Natural killer cell treated with Interleukin-12 subunit alpha and Interleukin-12 subunit beta and Interleukin-15 and Interleukin-18, amount 100 ng/mL, for 72 hours (primary cell): ENCODE measurements around the gene MLN. TPM values are rescaled to one million over a fixed set of nuclear protein-coding genes. Genes with fewer than 3 reads are reported as not detected.
A peak's percentile ranks its signal among the peaks of the same experiment; 100 is the strongest.

Source experiments
- ATAC-seq, 2 donors: fragments of 150-1000 bp; cut with Tn5 transposase in 1 of 2; sonication (Bioruptor Pico), chemical (Tn5 transposase) in 1 of 2; 2 replicates each; pipeline ENCODE4 v1.10.0; 2021
- DNase-seq: peaks from one replicate; pipeline ENCODE4 v3.0.0; 2022; ENCODE audit warnings: low spot score
- H3K27ac Mint-ChIP-seq, 2 donors: 1 replicate in 1 of 2; 2 replicates in 1 of 2; pipeline ENCODE4 v1.8.0; 2022; ENCODE audit warnings: mixed read lengths in 2 of 2, mild to moderate bottlenecking in 1 of 2, moderate library complexity in 1 of 2
- H3K27me3 Mint-ChIP-seq, 2 donors: 1 replicate in 1 of 2; 2 replicates in 1 of 2; pipeline ENCODE4 v1.8.0; 2022; ENCODE audit warnings: mixed read lengths in 2 of 2
- H3K36me3 Mint-ChIP-seq: one replicate; pipeline ENCODE4 v1.8.0; 2022; ENCODE audit warnings: mixed read lengths
- H3K4me1 Mint-ChIP-seq, 2 donors: 1 replicate in 1 of 2; 2 replicates in 1 of 2; pipeline ENCODE4 v1.8.0; 2022; ENCODE audit warnings: low read depth in 2 of 2, mixed read lengths in 2 of 2, mild to moderate bottlenecking in 1 of 2
- H3K4me3 Mint-ChIP-seq: one replicate; pipeline ENCODE4 v1.8.0; 2022; ENCODE audit warnings: mixed read lengths
- H3K9me3 Mint-ChIP-seq: 2 replicates; pipeline ENCODE4 v1.8.0; 2022; ENCODE audit warnings: mixed read lengths
- total RNA-seq, 2 donors: library from RNA; stranded (reverse); gene quantifications; one replicate each; pipeline ENCODE4 v1.2.3, GENCODE V29; 2022

MLN gene
- total RNA-seq, 2 donors from 2014 or later: not detected

GRCh38 chr6:33761922-33762629, 41.7 kb downstream of the MLN start:
- Mint-ChIP-seq H3K9me3 (no peaks in the 10 kb centered on the region), H3K27me3 (peaks cover 9 to 12% of the 10 kb centered on the region in 2 donors), H3K4me1 (no peaks in the 10 kb centered on the region), H3K36me3 (no peaks in the 10 kb centered on the region), H3K27ac (no peak overlapping the region), H3K4me3 (no peak overlapping the region)
- peak; percentile 17 to 47 for ATAC-seq
- DNase-seq: no peak

DNA sequence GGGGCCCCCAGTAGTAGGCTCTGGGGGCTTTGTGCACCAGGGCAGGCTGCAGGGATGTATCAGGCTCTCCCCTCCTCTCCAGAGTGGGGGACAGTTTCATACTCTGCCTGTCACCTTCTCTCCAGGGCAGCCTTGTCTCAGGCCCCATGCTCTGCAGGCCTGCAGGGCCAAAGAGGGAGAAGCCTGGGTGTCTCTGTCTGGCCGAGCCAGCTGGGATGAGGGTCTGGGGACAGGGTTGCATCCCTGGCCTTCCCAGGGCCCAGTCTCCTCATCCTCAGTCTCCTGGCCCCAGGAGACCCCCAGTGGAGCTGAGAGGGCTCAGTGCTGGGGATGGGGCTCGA, 42.3 kb downstream of the MLN start:
- Mint-ChIP-seq H3K36me3 (no peaks in the 10 kb centered on the region), H3K9me3 (no peaks in the 10 kb centered on the region), H3K27ac (no peak overlapping the region), H3K4me1 (no peaks in the 10 kb centered on the region), H3K4me3 (no peak overlapping the region), H3K27me3 (peaks cover 9 to 10% of the 10 kb centered on the region in 2 donors)
- DNase-seq (no peak), ATAC-seq (no peak)

GRCh38 chr6:33759887-33760629, 43.7 kb downstream of the MLN start:
- Mint-ChIP-seq H3K4me1 (no peaks in the 10 kb centered on the region), H3K27ac (no peak overlapping the region), H3K27me3 (peaks cover 0 to 9% of the 10 kb centered on the region in 2 donors), H3K36me3 (no peaks in the 10 kb centered on the region), H3K4me3 (no peak overlapping the region), H3K9me3 (no peaks in the 10 kb centered on the region)
- ATAC-seq (no peak), DNase-seq (no peak)

DNA sequence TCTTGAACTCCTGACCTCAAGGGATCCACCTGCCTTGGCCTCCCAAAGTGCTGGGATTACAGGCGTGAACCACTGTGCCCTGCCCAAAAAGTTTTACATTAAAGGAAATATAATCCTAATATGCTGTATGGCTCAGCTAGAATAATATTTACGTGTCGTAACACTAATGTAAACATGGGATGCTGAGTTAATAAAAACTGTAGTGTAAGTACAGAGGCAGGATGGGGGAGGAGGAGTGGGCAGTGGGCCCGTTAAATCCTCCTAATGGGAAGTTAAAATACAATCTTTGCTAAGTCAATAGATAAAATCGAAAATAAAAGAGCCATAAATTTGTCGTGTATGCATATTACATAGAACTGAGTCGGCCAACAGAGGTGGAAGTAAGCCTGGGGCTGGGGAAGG, 45.0 kb downstream of the MLN start:
- Mint-ChIP-seq H3K27ac (no peak overlapping the region), H3K36me3 (no peaks in the 10 kb centered on the region), H3K4me3 (no peak overlapping the region), H3K9me3 (no peaks in the 10 kb centered on the region), H3K4me1 (no peaks in the 10 kb centered on the region), H3K27me3 (peaks cover 0 to 9% of the 10 kb centered on the region in 2 donors)
- ATAC-seq (no peak), DNase-seq (no peak)

- H3K27ac Mint-ChIP-seq: no peak overlapping the region
- no peak for ATAC-seq
- no peak for DNase-seq
- H3K4me1 Mint-ChIP-seq: no peaks in the 10 kb centered on the region
- no peaks in the 10 kb centered on the region for H3K36me3 Mint-ChIP-seq
- no peak overlapping the region for H3K4me3 Mint-ChIP-seq
- no peaks in the 10 kb centered on the region for H3K9me3 Mint-ChIP-seq
- H3K27me3 Mint-ChIP-seq: peaks cover 0 to 9% of the 10 kb centered on the region in 2 donors
Observed at GRCh38 chr6:33757906-33758305, 45.9 kb downstream of the MLN start.

DNA sequence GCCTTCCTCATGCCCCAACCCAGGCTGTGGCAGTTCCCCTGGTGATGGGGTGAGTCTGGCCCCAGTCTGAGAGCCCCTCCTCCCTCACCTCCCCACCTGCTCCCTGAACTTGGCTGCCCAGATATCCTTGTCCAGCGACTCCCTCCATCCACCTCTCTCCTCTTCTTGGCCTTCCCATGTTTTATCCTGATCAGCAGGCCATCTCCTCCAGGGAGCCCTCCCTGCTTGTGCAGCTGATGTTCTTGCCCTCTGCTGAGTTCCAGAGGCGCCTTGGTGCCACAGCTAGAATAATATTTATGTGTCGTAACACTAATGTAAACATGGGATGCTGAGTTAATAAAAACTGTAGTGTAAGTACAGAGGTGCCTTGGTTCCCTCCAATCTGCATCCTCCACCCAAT, 46.7 kb downstream of the MLN start:
- no peak overlapping the region for H3K27ac Mint-ChIP-seq
- ATAC-seq: no peak

DNA sequence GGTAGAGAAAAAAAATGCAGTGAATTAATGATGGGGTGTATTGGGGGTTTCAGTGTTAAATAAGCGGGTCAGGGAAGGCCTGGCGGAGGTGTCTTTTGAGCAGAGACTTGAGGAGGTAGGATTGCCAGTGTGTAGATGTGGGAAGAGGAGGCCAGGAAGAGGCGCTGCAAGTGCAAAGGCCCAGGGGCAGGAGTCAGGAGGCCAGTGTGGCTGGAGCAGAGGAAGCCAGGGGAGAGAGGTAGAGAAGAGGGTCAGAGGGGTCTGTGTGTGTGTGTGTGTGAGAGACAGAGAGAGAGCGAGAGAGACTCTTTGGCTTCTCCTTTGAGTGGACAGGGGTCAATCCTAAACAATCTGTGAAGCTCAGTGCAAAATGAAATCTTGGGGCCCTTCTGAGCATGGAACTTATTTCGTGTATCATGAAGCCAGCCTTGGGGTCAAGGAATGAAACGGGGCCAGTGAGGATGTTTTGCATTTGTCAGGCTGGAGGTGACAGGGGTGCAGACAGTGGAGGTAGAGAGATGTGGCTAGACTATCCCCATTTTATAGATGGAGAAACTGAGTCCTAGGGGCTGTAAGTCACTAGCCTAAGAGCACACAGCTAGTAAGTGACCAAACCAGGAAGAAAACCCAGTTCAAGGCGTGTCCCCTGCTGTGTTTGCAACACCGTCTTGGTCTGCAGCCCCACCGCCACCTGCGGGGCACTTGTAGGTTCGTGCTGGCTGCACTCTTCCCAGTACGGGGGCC, 47.4 kb downstream of the MLN start:
- Mint-ChIP-seq H3K27me3 (peaks cover 0 to 9% of the 10 kb centered on the region in 2 donors), H3K4me1 (no peaks in the 10 kb centered on the region), H3K9me3 (no peaks in the 10 kb centered on the region), H3K4me3 (no peak overlapping the region), H3K36me3 (no peaks in the 10 kb centered on the region), H3K27ac (no peak overlapping the region)
- no peak for ATAC-seq
- DNase-seq: no peak

More for the DNA sequence above, 46.7 kb downstream of the MLN start:
- Mint-ChIP-seq H3K27me3 (peaks cover 0 to 9% of the 10 kb centered on the region in 2 donors), H3K4me3 (no peak overlapping the region), H3K36me3 (no peaks in the 10 kb centered on the region), H3K9me3 (no peaks in the 10 kb centered on the region), H3K4me1 (no peaks in the 10 kb centered on the region)
- no peak for DNase-seq

DNA sequence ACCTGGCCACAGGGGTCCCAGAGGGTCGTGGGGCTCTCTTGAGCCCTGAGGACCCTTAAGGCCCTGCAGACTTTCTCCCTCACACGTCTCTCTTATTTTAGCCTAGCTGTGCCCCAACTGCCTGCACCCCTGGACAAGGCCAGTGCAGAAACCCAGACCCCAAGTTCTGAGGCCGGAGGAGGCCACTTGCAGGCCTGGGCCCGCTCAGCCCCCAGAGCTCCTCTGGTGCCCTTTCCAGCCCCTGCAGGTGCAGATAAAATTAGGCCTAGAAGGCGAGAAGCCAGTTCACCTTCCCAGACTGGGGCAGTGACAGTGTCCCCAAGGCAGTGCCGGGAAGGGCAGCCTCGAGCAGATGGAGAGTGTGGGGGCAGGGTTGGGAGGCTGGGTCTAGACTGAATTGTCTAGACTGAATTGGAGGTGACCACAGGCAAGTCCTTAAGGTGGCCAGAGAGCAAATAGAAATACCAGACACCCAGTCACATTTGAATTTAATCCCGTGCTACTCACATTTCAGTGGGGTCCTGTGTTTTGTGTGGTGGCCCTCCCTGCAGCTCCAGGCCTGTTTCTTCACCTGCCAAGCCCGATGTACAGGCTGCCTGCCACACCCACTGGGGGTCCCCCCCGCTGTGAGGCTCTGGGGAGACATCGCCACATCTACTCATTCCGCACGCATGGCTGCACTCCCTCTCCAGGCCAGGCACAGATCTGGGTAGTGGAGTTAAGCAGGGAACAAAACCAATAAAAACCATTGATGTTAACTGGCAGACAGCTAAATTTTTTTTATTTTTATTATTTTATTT, 48.5 kb downstream of the MLN start:
- H3K9me3 Mint-ChIP-seq: no peaks in the 10 kb centered on the region
- no peak overlapping the region for H3K27ac Mint-ChIP-seq
- ATAC-seq (no peak), DNase-seq (no peak)
- no peak overlapping the region for H3K4me3 Mint-ChIP-seq
- H3K4me1 Mint-ChIP-seq: no peaks in the 10 kb centered on the region
- peaks cover 0 to 9% of the 10 kb centered on the region in 2 donors for H3K27me3 Mint-ChIP-seq
- no peaks in the 10 kb centered on the region for H3K36me3 Mint-ChIP-seq

DNA sequence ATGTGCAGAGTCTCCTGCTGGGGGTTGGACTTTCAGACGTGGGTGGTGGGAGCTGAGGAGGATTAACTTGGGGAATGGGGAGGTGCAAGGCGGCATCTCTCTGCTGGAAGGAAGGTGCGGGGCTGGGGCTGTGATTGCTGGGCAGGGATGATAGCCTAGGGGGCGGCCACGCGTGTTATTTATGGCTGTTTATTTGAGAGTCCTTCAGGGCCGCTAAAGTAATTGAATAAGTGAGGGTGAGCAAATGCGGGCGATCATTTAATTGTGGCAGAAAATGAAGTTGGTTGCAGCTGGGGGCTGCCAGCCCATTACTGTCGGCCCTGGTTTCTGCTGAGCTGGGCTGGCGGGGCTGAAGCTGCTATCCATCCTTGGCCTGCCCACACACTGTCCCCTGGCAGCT, 49.6 kb downstream of the MLN start:
- Mint-ChIP-seq H3K4me1 (no peaks in the 10 kb centered on the region), H3K27ac (no peak overlapping the region), H3K9me3 (no peaks in the 10 kb centered on the region), H3K4me3 (no peak overlapping the region), H3K27me3 (peaks cover 0 to 9% of the 10 kb centered on the region in 2 donors), H3K36me3 (no peaks in the 10 kb centered on the region)
- ATAC-seq (no peak), DNase-seq (no peak)

DNA sequence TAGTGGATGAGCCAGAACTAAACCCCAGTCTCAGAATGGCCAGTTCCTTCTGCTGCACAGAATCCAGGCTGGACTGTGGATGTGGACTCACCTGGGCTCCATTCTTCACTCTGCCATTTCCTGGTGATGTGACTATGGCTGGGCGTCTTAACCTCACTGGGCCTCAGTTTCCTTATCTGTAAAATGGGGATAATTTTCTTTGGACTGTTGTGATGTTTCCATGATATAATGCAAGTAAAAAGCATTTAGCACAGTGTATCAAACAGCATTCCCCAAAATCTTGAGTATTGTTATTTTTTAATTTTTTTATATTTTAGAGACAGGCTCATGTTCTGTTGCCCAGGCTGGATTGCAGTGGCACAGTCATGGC, 51.2 kb downstream of the MLN start:
- Mint-ChIP-seq H3K4me1 (no peaks in the 10 kb centered on the region), H3K9me3 (no peaks in the 10 kb centered on the region), H3K27me3 (peaks cover 1 to 6% of the 10 kb centered on the region in 2 donors), H3K27ac (no peak overlapping the region), H3K36me3 (no peaks in the 10 kb centered on the region), H3K4me3 (no peak overlapping the region)
- DNase-seq (no peak), ATAC-seq (no peak)

DNA sequence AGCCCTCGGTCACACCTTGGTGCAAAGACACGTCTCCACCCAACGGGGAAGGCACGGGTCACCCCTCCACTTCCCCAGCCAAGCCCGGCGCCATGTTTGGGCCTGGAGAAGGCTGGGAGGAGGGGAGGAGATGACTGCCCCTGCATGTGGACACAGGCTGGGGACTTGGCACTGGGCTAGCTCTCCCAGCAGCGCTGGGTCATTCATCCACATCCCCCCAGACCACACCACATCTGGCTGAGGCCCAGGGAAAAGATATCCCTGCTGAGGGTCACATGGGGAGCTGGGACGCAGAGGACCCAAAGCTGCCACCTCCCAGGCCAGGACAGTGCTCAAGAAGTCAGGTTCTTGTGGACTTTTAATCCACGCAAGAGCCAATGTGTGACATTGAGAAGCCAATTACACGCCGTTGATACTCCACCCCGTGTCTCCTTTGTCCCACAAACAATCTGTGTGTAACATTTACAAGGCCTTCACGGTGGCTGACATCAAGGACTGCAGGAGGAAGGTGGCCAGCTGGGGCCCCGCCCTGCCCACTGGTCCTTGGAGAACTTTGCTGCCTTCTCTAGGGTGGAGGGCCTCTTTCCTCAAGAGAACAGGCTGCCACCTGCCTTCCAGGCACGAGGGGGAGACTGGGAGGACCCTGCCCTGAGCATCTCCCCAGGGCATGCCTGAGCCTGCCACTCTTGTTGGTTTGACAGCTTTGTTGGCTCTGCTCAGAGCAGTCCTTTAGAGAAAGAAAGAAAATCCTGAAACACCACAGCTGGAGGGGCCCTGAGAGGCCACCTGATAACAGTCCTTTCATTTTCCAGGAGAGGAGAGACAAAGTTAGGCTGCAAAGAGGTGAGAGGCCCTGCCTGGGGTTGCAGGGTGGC, 51.8 kb downstream of the MLN start:
- ATAC-seq: no peak
- Mint-ChIP-seq H3K36me3 (no peaks in the 10 kb centered on the region), H3K27ac (no peak overlapping the region), H3K4me1 (no peaks in the 10 kb centered on the region), H3K9me3 (no peaks in the 10 kb centered on the region), H3K27me3 (peaks cover 0 to 6% of the 10 kb centered on the region in 2 donors), H3K4me3 (no peak overlapping the region)
- no peak for DNase-seq

GRCh38 chr6:33750244-33750991, 53.4 kb downstream of the MLN start:
- H3K27me3 Mint-ChIP-seq: peaks cover 0 to 6% of the 10 kb centered on the region in 2 donors
- H3K36me3 Mint-ChIP-seq: no peaks in the 10 kb centered on the region

More at GRCh38 chr6:33750244-33750991, 53.4 kb downstream of the MLN start:
- DNase-seq (no peak), ATAC-seq (no peak)
- H3K4me3 Mint-ChIP-seq: no peak overlapping the region
- H3K9me3 Mint-ChIP-seq: no peaks in the 10 kb centered on the region
- H3K4me1 Mint-ChIP-seq: no peaks in the 10 kb centered on the region
- H3K27ac Mint-ChIP-seq: no peak overlapping the region
